NB4 (cell line): ENCODE results near the gene SPTY2D1.
"Not testable (repeated sequence)": the region's sequence is repeated elsewhere in the genome, so short reads cannot be mapped to it uniquely, and the experiment has no call there.

Experiments used
- POLR2A ChIP-seq: IDR thresholded peaks from 2 replicates; pipeline ENCODE4 v1.6.1; 2011; ENCODE audit warnings: mild to moderate bottlenecking; ENCODE audit not compliant: insufficient read length; ENCODE audit errors: extremely low read depth
- TF ChIP-seq, protein P1 (sequence below): IDR thresholded peaks from 2 replicates; pipeline ENCODE4 v1.6.1; 2011; ENCODE audit warnings: low read depth, low read length
- TF ChIP-seq, protein P2 (sequence below): IDR thresholded peaks from one replicate; pipeline ENCODE4 v1.5.1; 2012; ENCODE audit warnings: low read depth, low read length

DNA sequence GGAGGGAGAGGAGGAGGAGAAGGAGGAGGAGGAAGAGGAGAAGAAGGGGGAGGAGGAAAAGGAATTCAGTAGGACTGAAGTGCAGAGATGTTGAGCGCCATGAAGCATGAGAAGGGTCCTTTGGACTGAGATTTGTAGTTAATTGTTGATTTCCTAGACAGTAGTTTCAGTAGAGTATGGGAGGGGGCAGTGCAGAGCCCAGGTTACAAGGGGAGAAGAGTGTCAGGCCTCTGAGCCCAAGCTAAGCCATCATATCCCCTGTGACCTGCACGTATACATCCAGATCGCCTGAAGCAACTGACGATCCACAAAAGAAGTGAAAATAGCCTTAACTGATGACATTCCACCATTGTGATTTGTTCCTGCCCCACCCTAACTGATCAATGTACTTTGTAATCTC is 8.9 kb upstream of the SPTY2D1 start:
- TF ChIP-seq, protein P1, sequence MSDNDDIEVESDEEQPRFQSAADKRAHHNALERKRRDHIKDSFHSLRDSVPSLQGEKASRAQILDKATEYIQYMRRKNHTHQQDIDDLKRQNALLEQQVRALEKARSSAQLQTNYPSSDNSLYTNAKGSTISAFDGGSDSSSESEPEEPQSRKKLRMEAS: not testable (repeated sequence)
- TF ChIP-seq POLR2A: not testable (repeated sequence)
- TF ChIP-seq, protein P2, sequence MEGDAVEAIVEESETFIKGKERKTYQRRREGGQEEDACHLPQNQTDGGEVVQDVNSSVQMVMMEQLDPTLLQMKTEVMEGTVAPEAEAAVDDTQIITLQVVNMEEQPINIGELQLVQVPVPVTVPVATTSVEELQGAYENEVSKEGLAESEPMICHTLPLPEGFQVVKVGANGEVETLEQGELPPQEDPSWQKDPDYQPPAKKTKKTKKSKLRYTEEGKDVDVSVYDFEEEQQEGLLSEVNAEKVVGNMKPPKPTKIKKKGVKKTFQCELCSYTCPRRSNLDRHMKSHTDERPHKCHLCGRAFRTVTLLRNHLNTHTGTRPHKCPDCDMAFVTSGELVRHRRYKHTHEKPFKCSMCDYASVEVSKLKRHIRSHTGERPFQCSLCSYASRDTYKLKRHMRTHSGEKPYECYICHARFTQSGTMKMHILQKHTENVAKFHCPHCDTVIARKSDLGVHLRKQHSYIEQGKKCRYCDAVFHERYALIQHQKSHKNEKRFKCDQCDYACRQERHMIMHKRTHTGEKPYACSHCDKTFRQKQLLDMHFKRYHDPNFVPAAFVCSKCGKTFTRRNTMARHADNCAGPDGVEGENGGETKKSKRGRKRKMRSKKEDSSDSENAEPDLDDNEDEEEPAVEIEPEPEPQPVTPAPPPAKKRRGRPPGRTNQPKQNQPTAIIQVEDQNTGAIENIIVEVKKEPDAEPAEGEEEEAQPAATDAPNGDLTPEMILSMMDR: not testable (repeated sequence)
